Calu3 (cell line): ENCODE data around the gene IP6K3. TPM values are rescaled to one million over a fixed set of nuclear protein-coding genes. Genes with fewer than 3 reads are reported as not detected.
A peak's percentile ranks its signal among the peaks of the same experiment; 100 is the strongest.

ENCODE experiments used
- BruUV-seq: library from RNA; stranded (reverse); fragments of 400-500 nt; replicated peaks from 2 replicates; lab custom pipeline; 2021; lab: Mats Ljungman, UMichigan
- CTCF ChIA-PET: fragments of 300-600 bp; sonication (Branson Sonifier 250); formaldehyde crosslinking; loops from one replicate; lab custom pipeline; 2022; ENCODE audit warnings: antibody characterized with exemption; lab: Charles Lee
- DNase-seq: peaks from one replicate; pipeline ENCODE4 v3.0.0; 2022
- H3K27ac Mint-ChIP-seq: one replicate; pipeline ENCODE4 v1.8.0; 2022; ENCODE audit warnings: mixed read lengths; ENCODE audit not compliant: unreplicated experiment
- H3K27me3 Mint-ChIP-seq: one replicate; pipeline ENCODE4 v1.8.0; 2022; ENCODE audit warnings: mixed read lengths; ENCODE audit not compliant: unreplicated experiment
- H3K36me3 Mint-ChIP-seq: one replicate; pipeline ENCODE4 v1.8.0; 2022; ENCODE audit warnings: mild to moderate bottlenecking, moderate library complexity, mixed read lengths; ENCODE audit not compliant: insufficient read depth, unreplicated experiment
- H3K4me1 Mint-ChIP-seq: one replicate; pipeline ENCODE4 v1.8.0; 2022; ENCODE audit warnings: mild to moderate bottlenecking, low read depth, mixed read lengths; ENCODE audit not compliant: unreplicated experiment
- H3K4me3 Mint-ChIP-seq: one replicate; pipeline ENCODE4 v1.8.0; 2022; ENCODE audit warnings: mild to moderate bottlenecking, low read depth, moderate library complexity, mixed read lengths; ENCODE audit not compliant: unreplicated experiment
- H3K9me3 Mint-ChIP-seq: one replicate; pipeline ENCODE4 v1.8.0; 2022; ENCODE audit warnings: low read depth, mixed read lengths; ENCODE audit not compliant: unreplicated experiment
- CTCF ChIP-seq: fragments of 200-600 bp; IDR thresholded peaks from one replicate; pipeline ENCODE4 v1.8.0; 2022; ENCODE audit warnings: antibody characterized with exemption; ENCODE audit not compliant: unreplicated experiment
- intact Hi-C: fragments of 100-400 bp; cut with micrococcal nuclease; formaldehyde crosslinking; loops from one replicate; pipeline ENCODE4 v1.10.0; 2022; ENCODE audit not compliant: unreplicated experiment
- total RNA-seq: library from RNA; stranded (reverse); gene quantifications from 2 replicates; pipeline ENCODE4 v1.2.3, GENCODE V29; 2022

Gene IP6K3
- total RNA-seq, 1 experiment from 2014 or later: not detected

GRCh38 chr6:33709605-33710295 is 37.0 kb downstream of the IP6K3 start:
- BruUV-seq: no TSS peak

GRCh38 chr6:33708516-33709204 is 38.0 kb downstream of the IP6K3 start:
- intact Hi-C loops: no loop called here
- Mint-ChIP-seq H3K27ac (no peak overlapping the region), H3K27me3 (no peaks in the 10 kb centered on the region), H3K4me1 (peaks cover 32% of the 10 kb centered on the region), H3K9me3 (no peaks in the 10 kb centered on the region), H3K4me3 (no peak overlapping the region), H3K36me3 (peaks cover 59% of the 10 kb centered on the region)
- BruUV-seq: no TSS peak
- no peak for DNase-seq
- TF ChIP-seq CTCF: no peak
- CTCF ChIA-PET: interaction anchor here (0.7 kb wide), 1 partner anchor 18 kb away, joined by 3 read pairs; no protein-coding TSS in a partner anchor

More at GRCh38 chr6:33709605-33710295, 37.0 kb downstream of the IP6K3 start:
- intact Hi-C loops: loop anchor here (5.0 to 10.0 kb wide), 2 partner anchors 318 to 435 kb away; partner anchors contain the start of gene GRM4
- Mint-ChIP-seq H3K27ac (peak overlapping the region; percentile 97), H3K27me3 (no peaks in the 10 kb centered on the region), H3K9me3 (no peaks in the 10 kb centered on the region), H3K4me1 (peaks cover 35% of the 10 kb centered on the region), H3K4me3 (peak overlapping the region; percentile 96), H3K36me3 (peaks cover 48% of the 10 kb centered on the region)
- CTCF ChIA-PET: interaction anchor here (0.7 kb wide), 1 partner anchor 16 kb away, joined by 3 read pairs; no protein-coding TSS in a partner anchor
- no peak for DNase-seq
- no peak for TF ChIP-seq CTCF

GRCh38 chr6:33707771-33708170 is 38.9 kb downstream of the IP6K3 start:
- intact Hi-C loops: no loop called here
- TF ChIP-seq CTCF: no peak
- no peak overlapping the region for H3K4me3 Mint-ChIP-seq
- DNase-seq: no peak
- CTCF ChIA-PET: no interaction called here
- peaks cover 60% of the 10 kb centered on the region for H3K36me3 Mint-ChIP-seq
- no peaks in the 10 kb centered on the region for H3K27me3 Mint-ChIP-seq
- H3K9me3 Mint-ChIP-seq: no peaks in the 10 kb centered on the region
- no TSS peak for BruUV-seq
- H3K4me1 Mint-ChIP-seq: peaks cover 32% of the 10 kb centered on the region
- H3K27ac Mint-ChIP-seq: no peak overlapping the region

- peaks cover 53% of the 10 kb centered on the region for H3K36me3 Mint-ChIP-seq
- no peak for DNase-seq
- no TSS peak for BruUV-seq
- no peaks in the 10 kb centered on the region for H3K27me3 Mint-ChIP-seq
- TF ChIP-seq CTCF: no peak
- no peak overlapping the region for H3K27ac Mint-ChIP-seq
- no peaks in the 10 kb centered on the region for H3K9me3 Mint-ChIP-seq
- CTCF ChIA-PET: no interaction called here
- no peak overlapping the region for H3K4me3 Mint-ChIP-seq
- intact Hi-C loops: no loop called here
- H3K4me1 Mint-ChIP-seq: peaks cover 23% of the 10 kb centered on the region
Observed at GRCh38 chr6:33705955-33706725, 40.6 kb downstream of the IP6K3 start.
